PC-3 (cell line): Measurements from ENCODE around the gene STAT5B.

Experiments
- CTCF ChIP-seq: fragments of 300-600 bp; sonication (generic); conservative IDR thresholded peaks from 2 replicates; pipeline ENCODE4 v1.5.1; 2017; ENCODE audit warnings: antibody characterized with exemption, low read depth, mild to moderate bottlenecking, low read length
- EZH2 ChIP-seq: fragments of 300-600 bp; sonication (generic); IDR thresholded peaks from one replicate; pipeline ENCODE4 v1.6.1; 2017; ENCODE audit warnings: antibody characterized with exemption, mild to moderate bottlenecking, low read length; ENCODE audit not compliant: unreplicated experiment

GRCh38 chr17:42313773-42314566 lies 37.8 kb upstream of the STAT5B start:
- TF ChIP-seq EZH2 (no peak), CTCF (no peak)
